Mesenchymal stem cell (in vitro differentiated cells and primary cell): ENCODE data around the gene TRHDE.

Source experiments
- DNase-seq: peaks from one replicate; pipeline ENCODE4 v3.0.0-alpha.2; 2013
- H2AFZ ChIP-seq: one replicate; pipeline ENCODE4 v1.6.1; 2013; ENCODE audit warnings: low read depth, mild to moderate bottlenecking, control low read depth, inconsistent platforms, low read length, moderate library complexity
- H2AK5ac ChIP-seq: 2 replicates; pipeline ENCODE4 v1.6.1; 2013; ENCODE audit warnings: low read length, moderate library complexity, mild to moderate bottlenecking, inconsistent platforms; ENCODE audit not compliant: severe bottlenecking
- H2BK120ac ChIP-seq: one replicate; pipeline ENCODE4 v1.6.1; 2013; ENCODE audit warnings: low read depth, mild to moderate bottlenecking, inconsistent platforms, low read length, moderate library complexity
- H2BK12ac ChIP-seq, 2 experiments: one replicate each; pipeline ENCODE4 v1.6.1; 2013; ENCODE audit warnings: inconsistent platforms in 2 of 2, low read length in 2 of 2, mild to moderate bottlenecking in 2 of 2, moderate library complexity in 2 of 2, control low read depth in 1 of 2
- H2BK15ac ChIP-seq: one replicate; pipeline ENCODE4 v1.6.1; 2013; ENCODE audit warnings: mild to moderate bottlenecking, low read depth, inconsistent platforms; ENCODE audit not compliant: poor library complexity, severe bottlenecking
- H2BK5ac ChIP-seq: 2 replicates; pipeline ENCODE4 v1.6.1; 2013; ENCODE audit warnings: low read depth, mild to moderate bottlenecking, low read length, control low read depth, inconsistent platforms; ENCODE audit not compliant: poor library complexity, severe bottlenecking
- H3K14ac ChIP-seq, 2 experiments: one replicate each; pipeline ENCODE4 v1.6.1; 2013; ENCODE audit warnings: inconsistent platforms in 2 of 2, low read length in 2 of 2, control low read depth in 1 of 2, mild to moderate bottlenecking in 1 of 2, moderate library complexity in 1 of 2
- H3K18ac ChIP-seq, 2 experiments: one replicate each; pipeline ENCODE4 v1.6.1; 2013; ENCODE audit warnings: inconsistent platforms in 2 of 2, low read length in 2 of 2, control low read depth in 1 of 2, low read depth in 1 of 2, mild to moderate bottlenecking in 1 of 2
- H3K23ac ChIP-seq, 2 experiments: one replicate each; pipeline ENCODE4 v1.6.1; 2013; ENCODE audit warnings: inconsistent platforms in 2 of 2, low read length in 2 of 2, mild to moderate bottlenecking in 2 of 2, moderate library complexity in 2 of 2, control low read depth in 1 of 2
- H3K27ac ChIP-seq: 2 replicates; pipeline ENCODE4 v1.5.1; 2013; ENCODE audit warnings: mild to moderate bottlenecking, moderate library complexity, low read length, control low read depth, inconsistent platforms; ENCODE audit not compliant: poor library complexity, severe bottlenecking
- H3K27me3 ChIP-seq, 2 experiments: 2 replicates each; pipeline versions ENCODE4 v1.6.1 to v1.7.0; 2013; ENCODE audit warnings: low read length in 2 of 2, mild to moderate bottlenecking in 2 of 2, moderate library complexity in 2 of 2, control low read depth in 1 of 2, inconsistent platforms in 1 of 2; ENCODE audit not compliant: control insufficient read depth in 1 of 2, insufficient read depth in 1 of 2
- H3K36me3 ChIP-seq, 2 experiments: 2 replicates each; pipeline versions ENCODE4 v1.6.1 to v1.7.0; 2013; ENCODE audit warnings: low read length in 2 of 2, control low read depth in 1 of 2, inconsistent platforms in 1 of 2, low read depth in 1 of 2, mild to moderate bottlenecking in 1 of 2; ENCODE audit not compliant: insufficient read depth in 2 of 2, control insufficient read depth in 1 of 2
- H3K4ac ChIP-seq, 2 experiments: one replicate each; pipeline ENCODE4 v1.6.1; 2013; ENCODE audit warnings: inconsistent platforms in 2 of 2, low read length in 2 of 2, mild to moderate bottlenecking in 2 of 2, moderate library complexity in 2 of 2, control low read depth in 1 of 2, low read depth in 1 of 2
- H3K4me1 ChIP-seq: 2 replicates; pipeline ENCODE4 v1.6.1; 2013; ENCODE audit warnings: low read depth, low read length, control low read depth; ENCODE audit not compliant: control insufficient read depth, insufficient read depth
- H3K4me2 ChIP-seq: 2 replicates; pipeline ENCODE4 v1.6.1; 2013; ENCODE audit warnings: low read length, mild to moderate bottlenecking, inconsistent platforms; ENCODE audit not compliant: poor library complexity, severe bottlenecking
- H3K4me3 ChIP-seq, 2 experiments: 2 replicates each; pipeline versions ENCODE4 v1.5.1 to v1.7.0; 2013; ENCODE audit warnings: low read length in 2 of 2, mild to moderate bottlenecking in 2 of 2, control low read depth in 1 of 2, low read depth in 1 of 2; ENCODE audit not compliant: insufficient read depth in 1 of 2
- H3K79me1 ChIP-seq: replicated peaks from 2 replicates; pipeline ENCODE4 v1.6.1; 2013; ENCODE audit warnings: mild to moderate bottlenecking, control low read depth, low read length, inconsistent platforms; ENCODE audit not compliant: poor library complexity, severe bottlenecking
- H3K9ac ChIP-seq: 2 replicates; pipeline ENCODE4 v1.7.0; 2013; ENCODE audit warnings: mild to moderate bottlenecking, low read length, moderate library complexity
- H3K9me3 ChIP-seq: 2 replicates; pipeline ENCODE4 v1.7.0; 2013; ENCODE audit warnings: mild to moderate bottlenecking, low read length; ENCODE audit not compliant: control insufficient read depth
- H4K8ac ChIP-seq: one replicate; pipeline ENCODE4 v1.6.1; 2013; ENCODE audit warnings: inconsistent platforms, mild to moderate bottlenecking, low read length, moderate library complexity
- H4K91ac ChIP-seq: one replicate; pipeline ENCODE4 v1.6.1; 2013; ENCODE audit warnings: mild to moderate bottlenecking, low read length, inconsistent platforms
- WGBS: methylation state at CpG from one replicate; pipeline ENCODE4 v1.1.7; 2013; ENCODE audit warnings: mixed read lengths; 5-methylcytosine and 5-hydroxymethylcytosine counted together

TRHDE gene

DNA sequence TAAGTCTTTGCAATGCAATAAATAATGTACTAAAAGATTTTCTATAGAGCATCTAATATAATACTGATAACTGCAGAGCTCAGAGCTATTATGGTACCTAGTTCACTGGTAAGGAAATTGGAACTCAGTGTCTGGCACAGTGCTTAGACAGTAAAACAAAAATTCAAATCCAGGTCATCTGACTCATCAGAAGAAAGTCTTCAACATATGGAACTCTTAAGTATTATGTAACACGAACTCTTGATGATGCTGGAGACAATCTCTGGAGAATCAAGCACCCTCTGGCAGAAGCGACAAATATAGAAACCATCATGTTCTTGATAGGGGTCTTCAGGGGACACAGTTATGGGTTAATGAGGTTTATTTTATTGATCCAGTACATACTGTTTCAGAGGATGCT lies 37.3 kb upstream of the TRHDE start:
- H3K9ac ChIP-seq: no peak overlapping the region
- no peak overlapping the region for H4K8ac ChIP-seq
- no peaks in the 10 kb centered on the region for H3K9me3 ChIP-seq
- H2BK15ac ChIP-seq: no peak overlapping the region
- no peak overlapping the region for H2BK12ac ChIP-seq
- DNase-seq: no peak
- H2AFZ ChIP-seq: no peak overlapping the region
- no peak overlapping the region for H3K14ac ChIP-seq
- no peak overlapping the region for H3K18ac ChIP-seq
- H2BK120ac ChIP-seq: no peak overlapping the region
- no peak overlapping the region for H3K23ac ChIP-seq
- no peaks in the 10 kb centered on the region for H3K36me3 ChIP-seq
- H2AK5ac ChIP-seq: no peak overlapping the region
- H4K91ac ChIP-seq: no peak overlapping the region
- H3K79me1 ChIP-seq: no peaks in the 10 kb centered on the region
- H3K27me3 ChIP-seq: no peaks in the 10 kb centered on the region
- WGBS: 92% methylated on average over 2 of the region's 2 CpGs
- no peak overlapping the region for H3K27ac ChIP-seq
- no peak overlapping the region for H2BK5ac ChIP-seq
- H3K4ac ChIP-seq: no peak overlapping the region
- no peaks in the 10 kb centered on the region for H3K4me1 ChIP-seq
- no peak overlapping the region for H3K4me3 ChIP-seq
- H3K4me2 ChIP-seq: no peak overlapping the region

DNA sequence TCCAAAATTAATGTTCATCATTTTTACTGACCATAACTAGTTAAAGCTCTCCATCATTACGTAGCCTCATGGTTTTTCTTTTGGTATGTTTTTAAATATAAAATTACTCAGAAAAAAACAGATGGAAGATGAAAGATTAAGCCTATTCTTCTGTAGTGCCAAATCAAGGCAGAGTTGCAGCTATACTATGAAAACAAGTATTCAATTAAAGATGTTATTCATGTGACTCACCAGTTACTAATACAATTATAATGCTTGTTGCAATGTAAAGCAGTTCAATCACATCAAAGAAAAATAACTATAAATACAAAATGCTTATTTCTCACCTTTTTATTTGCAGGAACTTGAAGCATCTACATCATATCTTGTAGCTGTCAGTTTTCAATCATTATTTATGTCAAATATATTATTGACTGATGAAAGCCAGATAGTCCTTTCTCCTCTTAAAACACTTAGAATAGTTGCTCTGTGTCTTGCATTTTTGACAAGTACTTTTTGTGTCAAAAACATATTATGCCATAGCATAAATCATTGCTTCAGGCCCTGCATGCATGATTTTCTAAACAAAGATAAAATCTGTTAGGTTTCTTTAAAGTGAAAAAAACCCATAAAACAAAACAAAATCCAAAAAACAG lies 36.0 kb upstream of the TRHDE start:
- Histone ChIP-seq H3K36me3 (no peaks in the 10 kb centered on the region), H3K18ac (no peak overlapping the region), H3K4me2 (no peak overlapping the region), H2BK5ac (no peak overlapping the region), H2BK12ac (no peak overlapping the region), H4K8ac (no peak overlapping the region), H3K4me3 (no peak overlapping the region), H3K27me3 (no peaks in the 10 kb centered on the region), H3K4me1 (no peaks in the 10 kb centered on the region), H2BK120ac (no peak overlapping the region), H3K79me1 (no peaks in the 10 kb centered on the region), H3K27ac (no peak overlapping the region), H3K23ac (no peak overlapping the region), H3K9me3 (no peaks in the 10 kb centered on the region), H2AK5ac (no peak overlapping the region), H3K14ac (no peak overlapping the region), H3K4ac (no peak overlapping the region), H3K9ac (no peak overlapping the region), H2AFZ (no peak overlapping the region), H2BK15ac (no peak overlapping the region), H4K91ac (no peak overlapping the region)
- DNase-seq: no peak
- WGBS: no CpG with 5 or more reads among the region's 1 CpG

DNA sequence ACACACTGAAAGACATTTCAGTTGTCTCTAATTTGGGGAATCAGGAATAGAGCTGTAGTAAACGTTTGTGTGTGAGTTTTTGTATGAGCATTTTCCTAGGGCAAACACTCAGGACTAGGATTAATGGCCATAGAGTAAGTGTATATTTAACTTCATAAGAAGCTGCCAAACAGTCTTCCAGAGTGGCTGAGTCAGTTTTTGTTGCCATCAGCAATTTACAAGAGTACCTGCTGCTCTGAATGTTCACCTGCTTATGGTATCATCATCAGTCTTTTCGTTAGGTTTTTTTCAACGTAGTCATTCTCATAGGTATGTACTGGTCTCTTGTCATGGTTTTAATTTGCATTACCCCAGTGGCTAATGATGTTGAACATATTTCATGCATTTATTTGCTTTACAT lies 30.6 kb upstream of the TRHDE start:
- H2AFZ ChIP-seq: no peak overlapping the region
- H3K9ac ChIP-seq: no peak overlapping the region
- H3K4ac ChIP-seq: no peak overlapping the region
- H4K8ac ChIP-seq: no peak overlapping the region
- no peak overlapping the region for H4K91ac ChIP-seq
- H3K18ac ChIP-seq: no peak overlapping the region
- no peak overlapping the region for H2BK15ac ChIP-seq
- no peak overlapping the region for H2BK5ac ChIP-seq
- H3K4me1 ChIP-seq: no peaks in the 10 kb centered on the region
- H2AK5ac ChIP-seq: no peak overlapping the region
- H3K79me1 ChIP-seq: no peaks in the 10 kb centered on the region
- H3K36me3 ChIP-seq: no peaks in the 10 kb centered on the region
- no peak overlapping the region for H3K23ac ChIP-seq
- no peaks in the 10 kb centered on the region for H3K9me3 ChIP-seq
- H3K4me2 ChIP-seq: no peak overlapping the region
- H3K4me3 ChIP-seq: no peak overlapping the region
- no peak overlapping the region for H3K27ac ChIP-seq
- H3K14ac ChIP-seq: no peak overlapping the region
- H2BK120ac ChIP-seq: no peak overlapping the region
- H2BK12ac ChIP-seq: no peak overlapping the region
- H3K27me3 ChIP-seq: no peaks in the 10 kb centered on the region
- WGBS: 100% methylated on average over 1 of the region's 3 CpGs
- no peak for DNase-seq

DNA sequence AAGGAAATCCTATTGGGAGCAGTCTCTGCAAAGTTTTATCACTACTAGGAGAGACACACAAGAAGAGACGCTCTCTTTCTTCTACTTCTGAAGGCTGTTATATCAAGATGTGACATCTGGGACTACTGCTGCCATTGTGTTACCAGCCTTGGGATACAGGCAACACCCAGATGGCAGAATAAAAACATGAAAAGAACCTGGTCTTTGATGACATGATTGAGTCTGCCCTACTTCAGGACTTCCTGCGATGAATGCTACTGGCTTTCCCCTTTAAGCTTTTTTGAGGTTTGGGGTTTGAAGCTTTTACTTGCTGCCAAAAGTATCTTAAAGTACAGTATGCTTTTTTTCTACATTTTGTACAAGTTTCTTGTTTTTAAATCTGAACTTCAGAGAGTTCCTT lies 29.2 kb upstream of the TRHDE start:
- Histone ChIP-seq H3K4ac (no peak overlapping the region), H3K9ac (no peak overlapping the region), H2BK120ac (no peak overlapping the region), H4K8ac (no peak overlapping the region), H3K27me3 (no peaks in the 10 kb centered on the region), H3K9me3 (no peaks in the 10 kb centered on the region), H3K27ac (no peak overlapping the region), H2BK5ac (no peak overlapping the region), H2BK12ac (no peak overlapping the region), H3K23ac (no peak overlapping the region), H2AK5ac (no peak overlapping the region), H3K14ac (no peak overlapping the region), H3K4me3 (no peak overlapping the region), H2BK15ac (no peak overlapping the region), H3K4me1 (no peaks in the 10 kb centered on the region), H2AFZ (no peak overlapping the region), H4K91ac (no peak overlapping the region), H3K36me3 (no peaks in the 10 kb centered on the region), H3K4me2 (no peak overlapping the region), H3K18ac (no peak overlapping the region), H3K79me1 (no peaks in the 10 kb centered on the region)
- no peak for DNase-seq
- 93% methylated on average over 2 of the region's 2 CpGs for WGBS
